CD1c-positive myeloid dendritic cell (primary cell): Measurements from ENCODE around the gene TXK.

Source experiments
- DNase-seq: peaks from one replicate; pipeline ENCODE4 v3.0.0-alpha.2; 2016; ENCODE audit errors: extremely low spot score

The TXK gene

GRCh38 chr4:48051078-48051477 is 83.0 kb downstream of the TXK start:
- DNase-seq: no peak

- peak; percentile 17 for DNase-seq
Observed at GRCh38 chr4:48049483-48049882, 84.6 kb downstream of the TXK start.

- no peak for DNase-seq
Observed at GRCh38 chr4:48047896-48048295, 86.2 kb downstream of the TXK start.

- peak; percentile 76 for DNase-seq
Observed at GRCh38 chr4:48047421-48047844, 86.6 kb downstream of the TXK start.

GRCh38 chr4:48046059-48046458 is 88.0 kb downstream of the TXK start:
- no peak for DNase-seq

- DNase-seq: no peak
Observed at GRCh38 chr4:48044298-48044697, 89.8 kb downstream of the TXK start.

GRCh38 chr4:48043504-48043903 is 90.5 kb downstream of the TXK start:
- DNase-seq: no peak

- DNase-seq: no peak
Observed at GRCh38 chr4:48042979-48043461, 91.0 kb downstream of the TXK start.

- no peak for DNase-seq
Observed at GRCh38 chr4:48041535-48042137, 92.4 kb downstream of the TXK start.

GRCh38 chr4:48039561-48039960 is 94.5 kb downstream of the TXK start:
- DNase-seq: no peak

GRCh38 chr4:48038666-48039065 is 95.4 kb downstream of the TXK start:
- DNase-seq: no peak

GRCh38 chr4:48037117-48037462 is 97.0 kb downstream of the TXK start:
- DNase-seq: no peak

- DNase-seq: no peak
Observed at GRCh38 chr4:48035952-48036351, 98.1 kb downstream of the TXK start.

- peak; percentile 56 for DNase-seq
Observed at GRCh38 chr4:48033825-48034413, 100.1 kb downstream of the TXK start.

GRCh38 chr4:48033412-48033811 is 100.6 kb downstream of the TXK start:
- DNase-seq: no peak

GRCh38 chr4:48032721-48033120 is 101.3 kb downstream of the TXK start:
- DNase-seq: no peak

- DNase-seq: no peak
Observed at GRCh38 chr4:48031802-48032525, 102.1 kb downstream of the TXK start.

GRCh38 chr4:48030470-48030869 is 103.6 kb downstream of the TXK start:
- no peak for DNase-seq

- DNase-seq: no peak
Observed at GRCh38 chr4:48028696-48029095, 105.4 kb downstream of the TXK start.

- DNase-seq: no peak
Observed at GRCh38 chr4:48027653-48028052, 106.4 kb downstream of the TXK start.

GRCh38 chr4:48025005-48025404 is 109.0 kb downstream of the TXK start:
- DNase-seq: no peak

- DNase-seq: no peak
Observed at GRCh38 chr4:48024522-48024921, 109.5 kb downstream of the TXK start.

GRCh38 chr4:48022192-48022799 is 111.8 kb downstream of the TXK start:
- no peak for DNase-seq
